AG09309 (cell line): ENCODE measurements around the gene MYO18A.

Experiments used
- DNase-seq: peaks from one replicate; pipeline ENCODE4 v3.0.0-alpha.2; 2010; ENCODE audit warnings: low read depth
- H3K4me3 ChIP-seq: 2 replicates; pipeline ENCODE4 v1.5.1; 2011; ENCODE audit warnings: mild to moderate bottlenecking, low read depth, low read length, moderate library complexity; ENCODE audit not compliant: control insufficient read depth
- CTCF ChIP-seq: IDR thresholded peaks from 2 replicates; pipeline ENCODE4 v1.5.1; 2011; ENCODE audit warnings: mild to moderate bottlenecking, low read depth, low read length, inconsistent platforms; ENCODE audit not compliant: insufficient read depth, control insufficient read depth; ENCODE audit errors: missing control alignments

The MYO18A gene

GRCh38 chr17:29119265-29119664 lies 60.9 kb downstream of the MYO18A start:
- TF ChIP-seq CTCF = no peak
- DNase-seq = no peak
- no peak overlapping the region for H3K4me3 ChIP-seq

- H3K4me3 ChIP-seq = no peak overlapping the region
- TF ChIP-seq CTCF = peak; percentile 96
- no peak for DNase-seq
Measured at GRCh38 chr17:29116804-29117753, 63.1 kb downstream of the MYO18A start.

GRCh38 chr17:29115961-29116803 lies 64.0 kb downstream of the MYO18A start:
- DNase-seq = no peak

GRCh38 chr17:29115435-29115834 lies 64.8 kb downstream of the MYO18A start:
- no peak for TF ChIP-seq CTCF
- DNase-seq = no peak
- H3K4me3 ChIP-seq = no peak overlapping the region

More at GRCh38 chr17:29115961-29116803, 64.0 kb downstream of the MYO18A start:
- H3K4me3 ChIP-seq = no peak overlapping the region
- TF ChIP-seq CTCF = peak; percentile 59

- no peak for DNase-seq
- H3K4me3 ChIP-seq = no peak overlapping the region
- no peak for TF ChIP-seq CTCF
Measured at GRCh38 chr17:29114141-29114540, 66.1 kb downstream of the MYO18A start.

- no peak overlapping the region for H3K4me3 ChIP-seq
- no peak for TF ChIP-seq CTCF
- DNase-seq = no peak
Measured at GRCh38 chr17:29113334-29113733, 66.9 kb downstream of the MYO18A start.
